Muscle layer of duodenum (tissue), 2 donors: Measurements from ENCODE around the gene FRMD4B.

Experiments
- H3K27ac ChIP-seq: one replicate; pipeline ENCODE4 v1.7.0; 2013; ENCODE audit warnings: mild to moderate bottlenecking, low read length
- H3K27me3 ChIP-seq: one replicate; pipeline ENCODE4 v1.7.0; 2013; ENCODE audit warnings: low read depth, mild to moderate bottlenecking, control low read depth, low read length
- H3K36me3 ChIP-seq, 2 donors: one replicate each; pipeline ENCODE4 v1.7.0; 2013; ENCODE audit warnings: low read length in 2 of 2, control low read depth in 1 of 2, mild to moderate bottlenecking in 1 of 2; ENCODE audit not compliant: insufficient read depth in 2 of 2, control insufficient read depth in 1 of 2
- H3K4me1 ChIP-seq, 2 donors: one replicate each; pipeline ENCODE4 v1.7.0; 2013; ENCODE audit warnings: low read length in 2 of 2, mild to moderate bottlenecking in 2 of 2, control low read depth in 1 of 2, moderate library complexity in 1 of 2; ENCODE audit not compliant: insufficient read depth in 2 of 2, control insufficient read depth in 1 of 2
- H3K4me3 ChIP-seq, 2 donors: one replicate each; pipeline ENCODE4 v1.7.0; 2013; ENCODE audit warnings: low read length in 2 of 2, low read depth in 1 of 2, mild to moderate bottlenecking in 1 of 2
- H3K9me3 ChIP-seq, 2 donors: one replicate each; pipeline ENCODE4 v1.7.0; 2013; ENCODE audit warnings: low read length in 2 of 2, control low read depth in 1 of 2, mild to moderate bottlenecking in 1 of 2; ENCODE audit not compliant: control insufficient read depth in 1 of 2
- donor health status: healthy.

The FRMD4B gene

DNA sequence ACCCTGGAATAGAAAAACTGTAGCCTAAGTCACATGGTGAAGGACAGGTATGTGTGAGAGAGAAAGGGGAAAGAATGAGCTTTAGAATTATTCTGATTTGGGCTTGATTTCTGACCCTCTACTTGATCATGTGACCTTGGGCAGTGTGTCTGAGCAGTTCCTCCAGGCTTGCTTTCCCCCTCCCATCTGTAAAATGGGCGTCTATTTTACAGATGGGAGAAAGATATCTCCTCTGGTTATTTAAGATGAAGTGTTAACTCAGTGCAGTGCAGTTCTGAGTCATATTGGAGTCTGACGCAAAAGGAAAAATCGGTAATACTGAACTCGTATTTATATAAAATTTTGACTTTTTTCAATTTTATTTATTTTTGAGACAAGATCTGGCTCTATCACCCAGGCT, 225.4 kb downstream of the FRMD4B start:
- Histone ChIP-seq H3K4me1 (no peaks in the 10 kb centered on the region), H3K36me3 (no peaks in the 10 kb centered on the region), H3K9me3 (no peaks in the 10 kb centered on the region), H3K27me3 (no peaks in the 10 kb centered on the region), H3K27ac (no peak overlapping the region), H3K4me3 (no peak overlapping the region)

DNA sequence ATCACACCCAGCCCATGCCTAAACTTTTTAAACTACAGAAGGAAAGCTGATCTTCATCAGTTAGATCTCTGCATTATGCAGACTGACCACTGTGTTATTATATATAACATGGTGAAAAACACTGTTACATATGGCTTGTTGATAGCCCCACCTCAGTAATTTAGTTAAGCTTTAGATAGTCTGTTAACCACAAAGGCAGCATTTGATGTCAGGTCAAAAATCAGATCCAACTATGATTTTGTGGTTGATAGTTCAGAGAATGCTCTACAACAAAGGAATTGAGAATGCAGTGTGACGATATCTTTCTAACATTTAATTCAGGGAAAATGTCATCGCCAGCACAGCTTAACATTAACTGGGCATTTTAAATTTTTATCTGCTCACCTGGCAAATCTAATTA, 225.8 kb downstream of the FRMD4B start:
- Histone ChIP-seq H3K27me3 (no peaks in the 10 kb centered on the region), H3K36me3 (no peaks in the 10 kb centered on the region)

DNA sequence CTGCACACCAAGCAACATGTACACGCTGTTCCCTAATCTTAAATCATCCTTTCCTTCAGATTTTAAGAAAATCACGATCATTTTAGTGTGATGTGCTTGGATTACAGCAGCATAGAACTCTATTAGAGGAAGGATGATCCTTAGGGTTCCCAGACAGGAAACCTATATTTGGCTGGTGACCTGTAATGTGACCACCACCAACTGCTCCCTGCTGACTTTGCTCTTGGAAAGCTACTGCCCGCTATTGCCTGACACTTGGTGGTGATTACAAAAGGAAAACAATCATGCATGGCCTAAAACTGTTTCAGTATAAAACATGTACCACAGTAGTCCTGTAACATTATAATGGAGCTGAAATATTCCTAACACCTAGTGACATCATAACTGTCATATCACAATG, 236.3 kb downstream of the FRMD4B start:
- Histone ChIP-seq H3K27me3 (no peaks in the 10 kb centered on the region), H3K27ac (no peak overlapping the region), H3K4me3 (no peak overlapping the region), H3K36me3 (no peaks in the 10 kb centered on the region), H3K4me1 (no peaks in the 10 kb centered on the region), H3K9me3 (no peaks in the 10 kb centered on the region)

More for the DNA sequence above, 225.8 kb downstream of the FRMD4B start:
- Histone ChIP-seq H3K4me1 (no peaks in the 10 kb centered on the region), H3K9me3 (no peaks in the 10 kb centered on the region), H3K4me3 (no peak overlapping the region), H3K27ac (no peak overlapping the region)

DNA sequence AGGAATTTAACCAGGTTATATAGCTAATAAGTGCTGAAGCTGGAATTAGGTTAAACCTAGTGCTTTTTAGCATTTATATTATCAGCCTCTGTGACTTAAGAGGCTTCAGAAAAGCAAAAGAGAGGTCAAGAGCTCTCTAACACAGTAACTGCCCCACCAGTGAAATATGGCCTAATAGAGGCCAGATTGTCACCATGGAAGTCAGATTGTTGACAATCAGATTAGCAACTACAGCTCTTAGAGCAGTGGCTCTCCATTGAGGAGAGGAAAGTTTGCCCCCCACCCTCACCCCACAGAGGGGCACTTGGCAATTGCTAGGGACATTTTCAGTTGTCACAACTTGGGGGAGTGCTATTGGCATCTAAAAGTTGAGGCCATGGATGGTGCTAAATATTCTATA, 240.2 kb downstream of the FRMD4B start:
- Histone ChIP-seq H3K4me1 (no peaks in the 10 kb centered on the region), H3K4me3 (no peak overlapping the region), H3K36me3 (no peaks in the 10 kb centered on the region)

DNA sequence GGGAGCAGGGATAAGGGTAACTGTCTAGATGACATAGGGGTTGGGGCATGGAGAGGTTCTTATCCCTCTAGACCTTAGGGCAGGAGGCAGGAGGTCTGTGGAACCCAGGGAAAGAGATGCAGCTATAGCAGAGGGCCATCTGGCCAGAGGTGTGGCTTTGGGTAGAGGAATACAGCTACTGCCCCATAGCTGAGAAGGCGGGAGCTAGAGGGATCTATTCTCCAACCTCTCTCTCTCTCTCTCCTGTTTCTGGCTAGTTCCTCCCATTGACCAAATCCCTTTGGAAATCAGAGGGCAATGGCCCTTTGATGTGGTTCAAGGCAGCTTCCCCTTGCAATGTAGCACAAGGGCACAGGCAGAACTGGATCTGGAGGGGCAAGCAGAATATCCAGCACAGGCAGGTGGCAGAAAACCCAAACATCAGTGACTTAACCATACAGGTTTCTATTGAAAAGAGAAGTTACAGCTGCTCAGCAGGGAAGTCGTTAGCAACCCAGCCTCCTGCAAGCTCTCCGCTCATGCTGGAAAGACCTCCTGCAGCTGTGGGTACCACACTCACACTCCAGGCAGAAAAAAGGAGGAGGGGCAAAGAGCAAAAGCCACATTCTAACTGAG, 241.2 kb downstream of the FRMD4B start:
- Histone ChIP-seq H3K36me3 (no peaks in the 10 kb centered on the region), H3K27ac (no peak overlapping the region), H3K27me3 (no peaks in the 10 kb centered on the region), H3K4me1 (no peaks in the 10 kb centered on the region), H3K9me3 (no peaks in the 10 kb centered on the region), H3K4me3 (no peak overlapping the region)

More for the DNA sequence above, 240.2 kb downstream of the FRMD4B start:
- Histone ChIP-seq H3K27ac (no peak overlapping the region), H3K9me3 (no peaks in the 10 kb centered on the region), H3K27me3 (no peaks in the 10 kb centered on the region)

DNA sequence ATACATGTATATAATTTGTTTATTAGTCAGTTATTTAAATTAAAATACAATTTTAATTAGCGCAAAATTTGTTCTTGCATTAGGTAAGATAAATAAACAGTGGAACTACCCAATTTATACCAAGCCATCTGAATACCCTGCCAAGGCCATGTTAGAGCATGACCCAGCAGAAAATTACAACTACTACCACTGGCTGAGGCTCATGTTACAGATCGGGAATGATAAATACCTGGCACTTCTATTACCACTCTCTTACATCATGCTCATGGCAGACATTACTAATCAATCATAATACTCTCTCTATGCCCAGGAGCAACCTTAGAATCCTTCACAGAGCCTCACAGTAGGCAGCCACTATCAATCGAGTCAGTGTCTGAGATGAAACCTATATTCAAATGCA, 242.3 kb downstream of the FRMD4B start:
- no peaks in the 10 kb centered on the region for H3K36me3 ChIP-seq
- no peaks in the 10 kb centered on the region for H3K9me3 ChIP-seq
- H3K4me1 ChIP-seq, result no peaks in the 10 kb centered on the region
- no peak overlapping the region for H3K4me3 ChIP-seq
- H3K27ac ChIP-seq, result no peak overlapping the region
- no peaks in the 10 kb centered on the region for H3K27me3 ChIP-seq

DNA sequence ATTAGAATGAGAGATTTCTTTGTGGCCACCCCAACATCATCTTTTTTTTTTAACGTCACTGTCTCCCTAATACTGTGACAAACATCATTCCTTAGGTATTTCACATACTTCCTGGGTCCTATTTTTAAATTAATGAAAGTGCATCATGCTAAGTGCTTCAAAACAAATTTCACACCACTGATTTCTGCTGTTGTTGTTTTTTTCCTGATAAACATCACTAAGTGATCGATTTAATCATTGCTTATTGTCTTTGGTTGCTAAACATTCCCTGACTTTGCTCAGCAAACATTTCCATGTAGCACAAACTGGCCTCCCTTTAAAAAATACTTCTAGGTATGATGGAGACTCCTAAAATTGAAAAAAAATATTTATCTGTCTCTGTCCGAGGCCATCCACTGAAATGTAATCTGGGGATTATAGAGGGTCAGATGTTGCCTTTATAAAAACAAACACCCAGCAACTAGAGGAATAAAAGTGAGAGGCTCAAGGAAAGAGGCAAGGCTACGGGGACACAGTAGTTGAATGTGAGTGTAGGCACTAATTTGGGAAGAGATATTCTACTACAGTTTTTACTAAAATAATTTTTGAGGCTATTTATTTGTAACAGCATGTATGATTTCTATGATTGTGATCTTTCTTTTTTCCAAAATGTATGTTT, 243.0 kb downstream of the FRMD4B start:
- Histone ChIP-seq H3K9me3 (no peaks in the 10 kb centered on the region), H3K4me3 (no peak overlapping the region), H3K27me3 (no peaks in the 10 kb centered on the region), H3K27ac (no peak overlapping the region), H3K36me3 (no peaks in the 10 kb centered on the region), H3K4me1 (no peaks in the 10 kb centered on the region)

DNA sequence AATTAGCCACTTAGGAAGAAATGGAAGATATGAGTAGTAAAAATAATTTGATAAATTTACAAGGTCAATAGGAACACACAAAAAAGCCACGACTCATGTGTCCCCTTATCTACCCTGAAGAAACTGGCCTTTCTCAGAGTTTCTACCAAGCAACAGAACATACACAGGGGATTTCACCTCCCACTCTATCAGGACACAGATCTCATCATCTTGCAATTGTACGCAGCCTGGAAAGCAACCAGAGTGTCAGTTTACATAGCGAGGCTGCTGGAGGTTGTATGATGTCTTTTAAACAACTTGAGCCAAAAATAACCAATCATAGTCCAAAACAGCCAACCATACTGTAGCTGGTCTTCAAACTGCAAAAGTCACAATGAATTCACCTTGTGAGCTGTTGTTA, 243.8 kb downstream of the FRMD4B start:
- H3K27me3 ChIP-seq, result no peaks in the 10 kb centered on the region
- H3K9me3 ChIP-seq, result no peaks in the 10 kb centered on the region
- no peak overlapping the region for H3K4me3 ChIP-seq
- H3K27ac ChIP-seq, result no peak overlapping the region
- H3K4me1 ChIP-seq, result no peaks in the 10 kb centered on the region
- H3K36me3 ChIP-seq, result no peaks in the 10 kb centered on the region

DNA sequence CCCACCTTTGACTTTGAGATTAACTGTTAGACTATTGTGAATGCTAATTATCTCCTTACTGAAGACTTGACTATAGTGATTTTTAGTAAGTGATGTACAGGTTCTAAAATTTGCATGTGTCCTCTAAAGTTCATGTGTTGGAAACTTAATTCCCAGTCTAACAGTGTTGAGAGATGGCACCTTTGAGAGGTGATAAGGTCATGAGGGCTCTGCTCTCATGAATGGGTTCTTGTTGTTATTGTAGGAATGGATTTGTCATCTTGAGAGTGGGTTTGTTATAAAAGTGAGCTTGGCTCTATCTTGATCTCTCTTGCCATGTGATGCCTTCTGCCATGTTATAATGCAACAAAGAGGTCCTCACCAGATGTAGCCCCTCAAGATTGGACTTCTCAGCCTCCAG, 244.6 kb downstream of the FRMD4B start:
- no peaks in the 10 kb centered on the region for H3K36me3 ChIP-seq
- H3K4me1 ChIP-seq, result no peaks in the 10 kb centered on the region
- no peak overlapping the region for H3K4me3 ChIP-seq
- no peaks in the 10 kb centered on the region for H3K27me3 ChIP-seq
- no peaks in the 10 kb centered on the region for H3K9me3 ChIP-seq
- no peak overlapping the region for H3K27ac ChIP-seq

DNA sequence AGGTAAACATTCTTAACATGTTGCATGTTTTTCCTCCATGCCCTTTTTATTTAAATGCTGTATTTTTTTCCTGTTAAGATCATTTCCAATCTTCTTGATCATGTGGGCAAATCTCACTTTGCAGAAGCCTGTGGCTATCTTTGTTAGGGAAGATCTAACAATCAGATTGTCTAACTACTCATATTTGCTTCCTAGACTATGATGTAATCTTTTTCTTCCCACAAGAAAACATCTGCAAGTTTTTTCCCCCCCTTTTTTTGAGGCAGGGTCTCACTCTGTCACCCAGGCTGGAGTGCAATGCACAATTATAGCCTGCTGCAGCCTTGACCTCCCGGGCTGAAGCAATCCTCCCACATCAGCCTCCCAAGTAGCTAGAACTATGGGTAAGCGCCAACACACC, 248.5 kb downstream of the FRMD4B start:
- H3K27me3 ChIP-seq, result no peaks in the 10 kb centered on the region
- H3K4me3 ChIP-seq, result no peak overlapping the region
- H3K4me1 ChIP-seq, result no peaks in the 10 kb centered on the region
- no peaks in the 10 kb centered on the region for H3K36me3 ChIP-seq
- no peaks in the 10 kb centered on the region for H3K9me3 ChIP-seq
- no peak overlapping the region for H3K27ac ChIP-seq

DNA sequence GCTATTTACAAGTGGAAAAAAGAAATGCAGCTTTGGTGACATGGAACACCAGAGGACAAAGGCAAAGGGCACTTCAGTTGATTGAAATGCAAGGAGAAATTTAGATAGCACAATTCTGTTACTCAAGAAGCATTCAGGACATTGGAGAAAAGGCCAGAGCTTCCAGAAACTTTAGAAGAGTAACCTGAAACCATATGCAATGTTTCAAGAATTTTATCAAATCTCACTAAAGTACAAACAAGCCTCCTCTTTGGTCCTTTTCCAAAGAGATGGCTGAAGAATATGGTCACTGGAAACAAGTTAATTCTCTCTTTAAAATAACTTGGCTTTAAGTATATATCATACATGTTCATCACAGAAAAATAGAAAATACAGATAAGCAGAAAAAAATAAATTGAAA, 248.9 kb downstream of the FRMD4B start:
- H3K27me3 ChIP-seq, result no peaks in the 10 kb centered on the region
- no peak overlapping the region for H3K27ac ChIP-seq
- H3K36me3 ChIP-seq, result no peaks in the 10 kb centered on the region
- H3K4me3 ChIP-seq, result no peak overlapping the region
- H3K4me1 ChIP-seq, result no peaks in the 10 kb centered on the region
- H3K9me3 ChIP-seq, result no peaks in the 10 kb centered on the region

DNA sequence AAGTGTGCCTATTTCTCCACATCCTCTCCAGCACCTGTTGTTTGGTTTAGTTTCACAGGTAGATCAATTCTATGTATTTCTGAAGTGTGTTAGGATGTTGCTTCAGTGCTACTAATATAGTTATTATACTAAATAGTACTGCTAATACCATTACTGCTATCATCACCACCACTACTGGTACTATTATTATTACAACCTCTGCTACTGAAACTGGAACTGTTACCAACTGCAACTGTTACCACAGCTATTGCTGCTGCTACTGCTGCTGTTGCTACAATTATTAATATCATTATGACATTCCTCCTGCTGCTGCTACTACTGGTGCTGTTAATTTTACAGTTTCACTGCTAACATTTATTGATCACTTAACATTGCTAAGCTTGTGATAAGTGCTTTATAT, 255.2 kb downstream of the FRMD4B start:
- no peaks in the 10 kb centered on the region for H3K9me3 ChIP-seq
- H3K27me3 ChIP-seq, result no peaks in the 10 kb centered on the region
- H3K4me3 ChIP-seq, result no peak overlapping the region
- no peak overlapping the region for H3K27ac ChIP-seq
- H3K36me3 ChIP-seq, result no peaks in the 10 kb centered on the region
- no peaks in the 10 kb centered on the region for H3K4me1 ChIP-seq
